Astrocyte of the spinal cord (primary cell): ENCODE measurements around the gene MEF2B.
A peak's percentile ranks its signal among the peaks of the same experiment; 100 is the strongest.
"Not testable (repeated sequence)": the region's sequence is repeated elsewhere in the genome, so short reads cannot be mapped to it uniquely, and the experiment has no call there.

Source experiments
- DNase-seq: peaks from one replicate; pipeline ENCODE4 v3.0.0; 2011; ENCODE audit warnings: low read depth, low spot score
- H3K4me3 ChIP-seq: 2 replicates; pipeline ENCODE4 v1.5.1; 2011; ENCODE audit warnings: low read depth, mild to moderate bottlenecking, low read length, moderate library complexity
- CTCF ChIP-seq: IDR thresholded peaks from 2 replicates; pipeline ENCODE4 v1.5.1; 2012; ENCODE audit warnings: low read depth, mild to moderate bottlenecking, low read length, inconsistent platforms
- in situ Hi-C: cut with HindIII; loops from 2 replicates; pipeline ENCODE4 v1.10.0; 2017; ENCODE audit warnings: low sequenced_read_pairs

The MEF2B gene

DNA sequence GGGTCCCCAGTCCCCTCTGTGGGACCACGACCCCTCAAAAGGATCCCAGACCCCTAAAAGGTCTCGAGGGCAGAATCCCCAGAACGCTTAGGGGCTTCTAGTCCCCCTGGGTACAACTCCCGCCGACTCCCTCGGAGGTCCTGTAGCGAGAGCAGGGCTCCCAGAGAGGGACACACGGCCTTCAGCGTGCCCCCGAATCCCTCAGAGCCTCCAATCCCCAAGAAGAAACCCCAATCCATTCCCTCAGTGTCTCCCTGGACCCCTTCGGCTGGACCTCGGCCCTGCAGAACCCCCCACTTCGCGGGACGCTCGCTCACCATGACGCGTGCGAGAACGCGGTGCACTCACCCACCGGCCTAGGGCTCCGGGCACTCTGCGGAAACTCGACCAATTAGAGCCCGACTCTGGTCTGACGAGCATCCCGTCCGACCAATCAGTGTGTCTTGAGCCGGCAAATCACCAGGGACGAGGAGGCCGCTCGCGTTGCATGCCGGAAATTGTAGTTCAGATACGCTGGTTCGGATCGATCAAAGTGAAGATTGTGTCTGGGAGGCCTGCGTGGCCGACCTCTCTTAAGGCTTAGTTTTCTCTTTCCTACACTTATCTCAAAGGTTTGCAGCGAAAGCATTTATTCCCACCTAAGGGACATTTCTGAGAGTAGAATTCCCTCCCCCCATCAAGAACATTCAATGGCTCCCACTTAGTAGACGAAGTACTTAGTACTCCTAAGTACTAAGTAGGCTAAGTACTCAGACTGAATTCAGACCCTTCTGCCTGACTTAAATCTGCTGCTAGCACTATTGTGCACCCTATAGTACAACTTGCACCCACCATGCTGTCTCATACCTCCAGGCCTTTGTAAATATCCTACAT lies 31.7 kb downstream of the MEF2B start, which contains the start of gene TMEM161A:
TSS of gene TMEM161A (minus strand) at position 370 of the 873 bp plus-strand sequence. CDS start at position 320, 50 bp downstream.
- peak; percentile 99 for DNase-seq
- in situ Hi-C loops = no loop called here
- H3K4me3 ChIP-seq = peak within 1 kb of the TSS; percentile 84

GRCh38 chr19:19137556-19138108 lies 32.4 kb downstream of the MEF2B start:
- H3K4me3 ChIP-seq = peak overlapping the region; percentile 84
- in situ Hi-C loops = no loop called here
- TF ChIP-seq CTCF = no peak
- DNase-seq = no peak

More for the DNA sequence above, 31.7 kb downstream of the MEF2B start, which contains the start of gene TMEM161A:
- TF ChIP-seq CTCF = no peak

GRCh38 chr19:19135713-19136112 lies 34.4 kb downstream of the MEF2B start:
- H3K4me3 ChIP-seq, DNase-seq, in situ Hi-C loops: not testable (repeated sequence)

DNA sequence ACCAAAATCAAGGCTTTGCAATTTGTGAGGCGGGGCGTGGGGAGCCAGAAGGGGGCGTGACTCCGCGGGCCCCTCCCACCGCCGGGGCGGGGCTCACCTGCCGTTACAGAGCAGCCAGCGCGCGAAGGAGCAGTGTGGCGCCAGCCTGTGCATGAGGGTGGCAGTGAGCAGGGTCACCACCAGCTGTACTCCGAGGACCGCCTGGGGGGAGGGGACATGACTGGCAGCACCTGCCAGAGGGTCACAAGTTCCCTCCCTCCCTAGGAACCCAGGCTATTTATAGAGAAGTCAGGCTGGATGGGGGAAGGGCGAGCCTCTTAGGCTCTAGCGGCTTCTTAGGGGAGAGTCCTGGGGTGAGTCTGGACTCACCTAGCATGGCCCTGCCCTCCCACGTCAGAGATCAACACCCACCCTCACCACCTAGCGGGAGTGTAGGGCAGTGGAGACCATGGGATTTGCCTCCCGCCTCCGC lies 35.3 kb downstream of the MEF2B start:
- H3K4me3 ChIP-seq = no peak overlapping the region
- DNase-seq = no peak
- no peak for TF ChIP-seq CTCF
- in situ Hi-C loops = no loop called here

- H3K4me3 ChIP-seq = no peak overlapping the region
- in situ Hi-C loops = no loop called here
- no peak for DNase-seq
- no peak for TF ChIP-seq CTCF
Observed at GRCh38 chr19:19133985-19134384, 36.1 kb downstream of the MEF2B start.

DNA sequence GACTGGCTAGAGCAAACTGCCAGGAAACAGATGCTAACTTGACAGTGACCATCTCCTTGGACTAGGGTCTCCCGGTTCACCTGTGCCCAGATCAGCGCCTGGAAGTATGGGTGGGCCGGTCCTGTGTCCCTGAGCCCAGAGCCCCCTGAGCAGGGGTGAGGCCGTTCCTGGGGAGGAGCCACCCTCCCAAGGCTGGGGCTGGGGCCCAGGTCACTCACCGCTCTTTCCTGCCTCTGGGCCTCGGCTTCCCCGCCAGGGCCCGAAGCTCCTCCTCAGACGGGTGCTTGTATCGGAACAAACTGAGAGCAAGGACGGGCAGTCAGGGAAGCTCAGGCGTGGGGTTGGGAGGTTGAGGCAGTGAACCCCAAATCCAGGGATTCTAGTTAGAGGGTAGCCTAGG lies 37.2 kb downstream of the MEF2B start:
- no peak overlapping the region for H3K4me3 ChIP-seq
- no peak for DNase-seq
- in situ Hi-C loops = no loop called here
- no peak for TF ChIP-seq CTCF

DNA sequence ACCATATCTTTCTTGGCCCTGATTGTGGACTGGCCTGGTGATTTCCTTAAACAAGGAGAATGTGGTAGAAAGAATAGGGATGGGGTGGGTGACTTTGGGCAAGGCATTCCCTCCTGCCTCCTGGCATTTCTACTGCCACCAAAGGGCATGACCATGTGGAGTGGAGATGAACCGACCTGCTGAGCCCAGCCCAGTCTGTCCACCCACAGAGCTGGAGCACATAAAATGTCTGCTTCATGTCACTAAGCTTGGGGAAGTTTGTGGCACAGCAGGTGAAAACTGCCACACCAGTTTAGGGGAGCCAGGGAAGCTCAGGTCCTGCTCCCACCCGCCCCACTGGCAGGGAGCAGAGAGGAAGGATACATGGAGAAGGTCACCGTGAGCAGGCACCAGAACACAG lies 38.1 kb downstream of the MEF2B start:
- no peak overlapping the region for H3K4me3 ChIP-seq
- no peak for TF ChIP-seq CTCF
- in situ Hi-C loops = no loop called here
- DNase-seq = no peak
